Measurements from ENCODE around the gene CD81.

DNA sequence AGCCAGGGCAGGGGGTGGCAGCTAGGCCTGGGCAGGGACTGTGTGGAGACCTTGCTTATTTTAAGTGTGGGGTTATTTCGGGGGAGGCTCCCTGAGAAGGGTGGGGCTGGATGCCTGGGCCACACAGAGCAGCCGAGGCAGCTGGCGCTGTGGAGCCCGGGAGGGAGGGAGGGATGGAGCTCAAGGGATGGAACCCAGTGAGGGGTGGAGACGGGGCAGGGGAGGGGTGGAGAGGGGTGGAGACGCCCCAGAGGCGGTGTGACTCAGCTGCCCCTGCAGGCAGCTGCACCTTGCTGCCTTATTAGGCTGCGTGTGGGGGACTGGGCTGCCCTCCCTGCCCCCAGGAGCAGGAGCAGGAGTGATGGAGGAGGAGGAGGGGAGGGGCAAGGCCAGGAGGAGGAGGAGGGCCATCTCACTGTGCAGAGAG lies 13.6 kb downstream of the CD81 start:
- TF ChIP-seq POLR2A (IDR thresholded peaks at IDR 0.05), result no peak
- TF ChIP-seq, protein P1, sequence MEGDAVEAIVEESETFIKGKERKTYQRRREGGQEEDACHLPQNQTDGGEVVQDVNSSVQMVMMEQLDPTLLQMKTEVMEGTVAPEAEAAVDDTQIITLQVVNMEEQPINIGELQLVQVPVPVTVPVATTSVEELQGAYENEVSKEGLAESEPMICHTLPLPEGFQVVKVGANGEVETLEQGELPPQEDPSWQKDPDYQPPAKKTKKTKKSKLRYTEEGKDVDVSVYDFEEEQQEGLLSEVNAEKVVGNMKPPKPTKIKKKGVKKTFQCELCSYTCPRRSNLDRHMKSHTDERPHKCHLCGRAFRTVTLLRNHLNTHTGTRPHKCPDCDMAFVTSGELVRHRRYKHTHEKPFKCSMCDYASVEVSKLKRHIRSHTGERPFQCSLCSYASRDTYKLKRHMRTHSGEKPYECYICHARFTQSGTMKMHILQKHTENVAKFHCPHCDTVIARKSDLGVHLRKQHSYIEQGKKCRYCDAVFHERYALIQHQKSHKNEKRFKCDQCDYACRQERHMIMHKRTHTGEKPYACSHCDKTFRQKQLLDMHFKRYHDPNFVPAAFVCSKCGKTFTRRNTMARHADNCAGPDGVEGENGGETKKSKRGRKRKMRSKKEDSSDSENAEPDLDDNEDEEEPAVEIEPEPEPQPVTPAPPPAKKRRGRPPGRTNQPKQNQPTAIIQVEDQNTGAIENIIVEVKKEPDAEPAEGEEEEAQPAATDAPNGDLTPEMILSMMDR (IDR thresholded peaks at IDR 0.05), result no peak

All from transverse colon (tissue), 3 donors.